Upper lobe of left lung (tissue), 4 donors: ENCODE data around the gene SIRPA.

Experiments
- EP300 ChIP-seq, 4 donors: sonication (generic); formaldehyde crosslinking; IDR thresholded peaks; one replicate each; pipeline ENCODE4 v1.5.1; 2017; ENCODE audit warnings: antibody characterized with exemption in 4 of 4, control low read depth in 2 of 4
- POLR2A ChIP-seq, 4 donors: fragments of 450-650 bp; IDR thresholded peaks; one replicate each; pipeline ENCODE4 v1.5.1; 2016 to 2017; ENCODE audit warnings: antibody characterized with exemption in 4 of 4, mild to moderate bottlenecking in 2 of 4
- POLR2AphosphoS5 ChIP-seq, 2 donors: sonication (generic); formaldehyde crosslinking; IDR thresholded peaks; one replicate each; pipeline ENCODE4 v1.5.1; 2017; ENCODE audit warnings: antibody characterized with exemption in 2 of 2
- TF ChIP-seq, protein P1 (sequence below), 6 experiments: fragments of 450-650 bp in 4 of 6; fragments of 200-600 bp in 2 of 6; sonication (generic) in 2 of 6; IDR thresholded peaks; one replicate each; pipeline ENCODE4 v1.5.1; 2016 to 2019; ENCODE audit warnings: antibody characterized with exemption in 6 of 6

DNA sequence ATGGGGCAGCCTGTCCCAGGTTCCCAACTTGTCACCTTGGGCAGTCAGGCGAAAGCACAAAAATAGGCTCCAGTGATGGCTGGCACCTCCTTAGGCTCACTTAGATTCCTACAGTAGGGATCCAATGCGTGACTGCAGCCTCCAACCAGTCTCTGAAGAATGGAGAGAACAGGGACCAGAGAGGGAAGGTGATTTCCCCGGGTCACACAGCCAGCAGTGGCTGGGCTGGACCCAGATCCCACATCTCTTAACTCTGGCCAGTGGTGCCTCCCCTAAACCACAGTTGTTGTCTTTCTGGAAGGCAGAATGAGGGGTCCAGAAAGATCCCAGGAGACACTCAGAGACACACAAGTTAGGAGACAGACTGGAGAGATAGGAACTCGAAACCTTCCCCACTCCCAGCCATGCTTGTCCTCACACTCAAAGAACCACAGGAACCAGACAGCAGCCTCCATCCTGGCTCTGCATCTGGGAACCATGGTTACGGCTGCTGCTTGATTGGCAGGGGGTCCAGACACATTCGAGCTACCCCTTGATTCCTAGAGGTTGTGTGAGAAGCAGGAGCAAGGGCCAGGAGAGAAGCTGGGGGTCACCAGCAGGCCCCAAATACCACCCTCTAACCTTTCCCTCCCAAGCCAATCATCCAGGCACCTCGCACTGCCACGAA is 33.1 kb upstream of the SIRPA start:
- TF ChIP-seq POLR2AphosphoS5 (IDR thresholded peaks at IDR 0.05), result no peak
- TF ChIP-seq, protein P1, sequence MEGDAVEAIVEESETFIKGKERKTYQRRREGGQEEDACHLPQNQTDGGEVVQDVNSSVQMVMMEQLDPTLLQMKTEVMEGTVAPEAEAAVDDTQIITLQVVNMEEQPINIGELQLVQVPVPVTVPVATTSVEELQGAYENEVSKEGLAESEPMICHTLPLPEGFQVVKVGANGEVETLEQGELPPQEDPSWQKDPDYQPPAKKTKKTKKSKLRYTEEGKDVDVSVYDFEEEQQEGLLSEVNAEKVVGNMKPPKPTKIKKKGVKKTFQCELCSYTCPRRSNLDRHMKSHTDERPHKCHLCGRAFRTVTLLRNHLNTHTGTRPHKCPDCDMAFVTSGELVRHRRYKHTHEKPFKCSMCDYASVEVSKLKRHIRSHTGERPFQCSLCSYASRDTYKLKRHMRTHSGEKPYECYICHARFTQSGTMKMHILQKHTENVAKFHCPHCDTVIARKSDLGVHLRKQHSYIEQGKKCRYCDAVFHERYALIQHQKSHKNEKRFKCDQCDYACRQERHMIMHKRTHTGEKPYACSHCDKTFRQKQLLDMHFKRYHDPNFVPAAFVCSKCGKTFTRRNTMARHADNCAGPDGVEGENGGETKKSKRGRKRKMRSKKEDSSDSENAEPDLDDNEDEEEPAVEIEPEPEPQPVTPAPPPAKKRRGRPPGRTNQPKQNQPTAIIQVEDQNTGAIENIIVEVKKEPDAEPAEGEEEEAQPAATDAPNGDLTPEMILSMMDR (IDR thresholded peaks at IDR 0.05), result no peak
- no peak for TF ChIP-seq EP300 (IDR thresholded peaks at IDR 0.05)
- no peak for TF ChIP-seq POLR2A (IDR thresholded peaks at IDR 0.05)
